MM.1S (cell line): ENCODE data around the gene CYP24A1.

ENCODE experiments used
- CTCF ChIP-seq: fragments of 300-600 bp; sonication (generic); IDR thresholded peaks from 2 replicates; pipeline ENCODE4 v1.5.1; 2016; ENCODE audit warnings: antibody characterized with exemption, low read length, mixed read lengths
- EZH2 ChIP-seq: fragments of 300-600 bp; sonication (generic); optimal IDR thresholded peaks from 2 replicates; pipeline ENCODE3; 2017; ENCODE audit warnings: low read depth, mild to moderate bottlenecking, antibody characterized with exemption, low read length, mixed read lengths

GRCh38 chr20:54193817-54194216 is 20.0 kb upstream of the CYP24A1 start:
- no peak for TF ChIP-seq CTCF
- no peak for TF ChIP-seq EZH2
